ENCODE results near the gene CCDC175. TPM values are rescaled to one million over a fixed set of nuclear protein-coding genes. Genes with fewer than 3 reads are reported as not detected.

The CCDC175 gene
- total RNA-seq, 2 experiments from 2014 or later: not detected

- BruUV-seq (replicated peaks): no TSS peak
- POLR2A ChIA-PET: no interaction called here
- H4K20me1 ChIP-seq (ENCODE audit: insufficient read depth, low read length): no peaks in the 10 kb centered on the region
- CTCF ChIA-PET (ENCODE audit: unreplicated experiment): no interaction called here
- H3K27ac ChIP-seq (ENCODE audit: low read depth, low read length, poor library complexity, severe bottlenecking): no peak overlapping the region
- H3K79me2 ChIP-seq (ENCODE audit: insufficient read depth, low read depth, low read length): peaks cover 10% of the 10 kb centered on the region; the same call in 1 of the 2 replicates
- DNase-seq (ENCODE audit: low spot score): no peak
- intact Hi-C loops (cut with micrococcal nuclease; ENCODE audit: unreplicated experiment): no loop called here
- no peaks in the 10 kb centered on the region for H3K9me2 ChIP-seq (ENCODE audit: insufficient read depth, low read length)
- H3K4me1 ChIP-seq (ENCODE audit: insufficient read depth, low read length, poor library complexity, severe bottlenecking): peaks cover 8% of the 10 kb centered on the region
- TF ChIP-seq, protein P1, sequence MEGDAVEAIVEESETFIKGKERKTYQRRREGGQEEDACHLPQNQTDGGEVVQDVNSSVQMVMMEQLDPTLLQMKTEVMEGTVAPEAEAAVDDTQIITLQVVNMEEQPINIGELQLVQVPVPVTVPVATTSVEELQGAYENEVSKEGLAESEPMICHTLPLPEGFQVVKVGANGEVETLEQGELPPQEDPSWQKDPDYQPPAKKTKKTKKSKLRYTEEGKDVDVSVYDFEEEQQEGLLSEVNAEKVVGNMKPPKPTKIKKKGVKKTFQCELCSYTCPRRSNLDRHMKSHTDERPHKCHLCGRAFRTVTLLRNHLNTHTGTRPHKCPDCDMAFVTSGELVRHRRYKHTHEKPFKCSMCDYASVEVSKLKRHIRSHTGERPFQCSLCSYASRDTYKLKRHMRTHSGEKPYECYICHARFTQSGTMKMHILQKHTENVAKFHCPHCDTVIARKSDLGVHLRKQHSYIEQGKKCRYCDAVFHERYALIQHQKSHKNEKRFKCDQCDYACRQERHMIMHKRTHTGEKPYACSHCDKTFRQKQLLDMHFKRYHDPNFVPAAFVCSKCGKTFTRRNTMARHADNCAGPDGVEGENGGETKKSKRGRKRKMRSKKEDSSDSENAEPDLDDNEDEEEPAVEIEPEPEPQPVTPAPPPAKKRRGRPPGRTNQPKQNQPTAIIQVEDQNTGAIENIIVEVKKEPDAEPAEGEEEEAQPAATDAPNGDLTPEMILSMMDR (conservative IDR thresholded peaks at IDR 0.05; ENCODE audit: low read length): no peak
- no peak for TF ChIP-seq EZH2phosphoT487 (IDR thresholded peaks at IDR 0.05; ENCODE audit: borderline replicate concordance, low read depth, low read length)
- H3K4me2 ChIP-seq (ENCODE audit: low read length): no peak overlapping the region
- no peak overlapping the region for H3K4me3 ChIP-seq (ENCODE audit: low read depth, low read length, poor library complexity, severe bottlenecking)
- H2AFZ ChIP-seq (ENCODE audit: low read length): no peak overlapping the region
- H3K36me3 ChIP-seq (ENCODE audit: insufficient read depth, low read length): peaks cover 68% of the 10 kb centered on the region
- no peaks in the 10 kb centered on the region for H3K9me3 ChIP-seq (ENCODE audit: low read length)
These were observed 85.9 kb downstream of the CCDC175 start for GRCh38 chr14:59490756-59491155.

DNA sequence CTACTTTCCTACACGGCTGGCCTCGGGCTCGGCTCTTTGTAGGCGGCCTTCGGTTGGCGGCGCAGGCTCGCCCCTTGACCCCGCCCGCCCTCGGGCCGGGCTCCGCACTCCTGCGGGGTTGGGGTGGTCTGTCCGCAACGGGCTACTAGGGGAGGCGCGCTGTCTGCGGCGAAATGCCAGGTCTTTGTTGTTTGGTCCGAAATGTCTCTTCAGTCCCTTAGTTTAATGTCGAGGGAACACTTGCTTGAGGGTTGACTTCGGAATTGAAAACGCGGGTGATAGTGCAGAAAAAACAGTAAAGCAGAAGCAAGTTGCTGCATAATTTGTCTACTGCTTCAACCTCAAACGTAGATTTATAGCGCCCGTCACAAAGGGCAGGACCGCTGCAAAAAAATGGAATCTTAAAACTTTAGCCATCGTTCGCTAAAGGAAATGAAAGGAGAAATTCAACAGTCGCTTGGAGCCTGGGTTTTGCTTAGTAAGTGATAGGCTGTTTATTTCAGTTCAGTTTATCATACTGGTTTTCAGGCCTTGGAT is 91.9 kb downstream of the CCDC175 start:
- peaks cover 38% of the 10 kb centered on the region for H3K4me1 ChIP-seq (ENCODE audit: insufficient read depth, low read length, poor library complexity, severe bottlenecking)
- BruUV-seq (replicated peaks): TSS peak; percentile 78
- POLR2A ChIA-PET: interaction anchor here (0.6 to 2.0 kb wide), 10 partner anchors 10 to 370 kb away, joined by 3 to 7 read pairs (median 4); no protein-coding TSS in a partner anchor

More for the DNA sequence above, 91.9 kb downstream of the CCDC175 start:
- intact Hi-C loops (cut with micrococcal nuclease; ENCODE audit: unreplicated experiment): loop anchor here (1.0 to 10.0 kb wide), 4 partner anchors 127 to 860 kb away; partner anchors contain the start of gene DAAM1
- Histone ChIP-seq H3K9me2 (ENCODE audit: insufficient read depth, low read length) (no peaks in the 10 kb centered on the region), H3K4me2 (ENCODE audit: low read length) (peak overlapping the region; percentile 77), H3K79me2 (ENCODE audit: insufficient read depth, low read depth, low read length) (peaks cover 36% of the 10 kb centered on the region; the same call in 1 of the 2 replicates), H3K36me3 (ENCODE audit: insufficient read depth, low read length) (peaks cover 24% of the 10 kb centered on the region), H4K20me1 (ENCODE audit: insufficient read depth, low read length) (peaks cover 10% of the 10 kb centered on the region), H3K9me3 (ENCODE audit: low read length) (no peaks in the 10 kb centered on the region), H3K27ac (ENCODE audit: low read depth, low read length, poor library complexity, severe bottlenecking) (peak overlapping the region; percentile 58), H2AFZ (ENCODE audit: low read length) (peak overlapping the region; percentile 97), H3K4me3 (ENCODE audit: low read depth, low read length, poor library complexity, severe bottlenecking) (peak overlapping the region; percentile 87)
- no peak for DNase-seq (ENCODE audit: low spot score)
- TF ChIP-seq, protein P1 (conservative IDR thresholded peaks at IDR 0.05; ENCODE audit: low read length): no peak
- no peak for TF ChIP-seq EZH2phosphoT487 (IDR thresholded peaks at IDR 0.05; ENCODE audit: borderline replicate concordance, low read depth, low read length)
- CTCF ChIA-PET (ENCODE audit: unreplicated experiment): interaction anchor here (0.7 kb wide), 1 partner anchor 23 kb away, joined by 4 read pairs; no protein-coding TSS in a partner anchor
